A673 (cell line): Measurements from ENCODE around the gene ANKDD1B.

Experiments used
- EZH2 ChIP-seq: fragments of 200-600 bp; sonication (generic); IDR thresholded peaks from 2 replicates; pipeline ENCODE4 v1.6.1; 2017; ENCODE audit warnings: borderline replicate concordance, low read depth, mild to moderate bottlenecking, mixed read lengths, antibody characterized with exemption, low read length; ENCODE audit not compliant: poor library complexity, severe bottlenecking
- TF ChIP-seq, protein P1 (sequence below): fragments of 300-800, 200-600 bp; sonication (generic); conservative IDR thresholded peaks from 2 replicates; pipeline ENCODE4 v1.5.1; 2017; ENCODE audit warnings: low read depth, mild to moderate bottlenecking, antibody characterized with exemption, low read length, moderate library complexity, mixed read lengths

GRCh38 chr5:75717082-75717922 lies 106.0 kb downstream of the ANKDD1B start, which contains the start of gene POC5:
- no peak for TF ChIP-seq EZH2
- TF ChIP-seq, protein P1, sequence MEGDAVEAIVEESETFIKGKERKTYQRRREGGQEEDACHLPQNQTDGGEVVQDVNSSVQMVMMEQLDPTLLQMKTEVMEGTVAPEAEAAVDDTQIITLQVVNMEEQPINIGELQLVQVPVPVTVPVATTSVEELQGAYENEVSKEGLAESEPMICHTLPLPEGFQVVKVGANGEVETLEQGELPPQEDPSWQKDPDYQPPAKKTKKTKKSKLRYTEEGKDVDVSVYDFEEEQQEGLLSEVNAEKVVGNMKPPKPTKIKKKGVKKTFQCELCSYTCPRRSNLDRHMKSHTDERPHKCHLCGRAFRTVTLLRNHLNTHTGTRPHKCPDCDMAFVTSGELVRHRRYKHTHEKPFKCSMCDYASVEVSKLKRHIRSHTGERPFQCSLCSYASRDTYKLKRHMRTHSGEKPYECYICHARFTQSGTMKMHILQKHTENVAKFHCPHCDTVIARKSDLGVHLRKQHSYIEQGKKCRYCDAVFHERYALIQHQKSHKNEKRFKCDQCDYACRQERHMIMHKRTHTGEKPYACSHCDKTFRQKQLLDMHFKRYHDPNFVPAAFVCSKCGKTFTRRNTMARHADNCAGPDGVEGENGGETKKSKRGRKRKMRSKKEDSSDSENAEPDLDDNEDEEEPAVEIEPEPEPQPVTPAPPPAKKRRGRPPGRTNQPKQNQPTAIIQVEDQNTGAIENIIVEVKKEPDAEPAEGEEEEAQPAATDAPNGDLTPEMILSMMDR: no peak
